Urinary bladder (tissue), 4 donors: ENCODE measurements around the gene OR2T5. TPM values are rescaled to one million over a fixed set of nuclear protein-coding genes. Genes with fewer than 3 reads are reported as not detected.
"Not testable (repeated sequence)": the region's sequence is repeated elsewhere in the genome, so short reads cannot be mapped to it uniquely, and the experiment has no call there.

Experiments used
- DNase-seq: peaks from one replicate; pipeline ENCODE4 v3.0.0-alpha.2; 2015; ENCODE audit errors: extremely low spot score
- H3K27ac ChIP-seq: one replicate; pipeline ENCODE4 v1.5.1; 2013; ENCODE audit warnings: low read depth, mild to moderate bottlenecking, moderate library complexity
- H3K36me3 ChIP-seq: one replicate; pipeline ENCODE4 v1.6.1; 2013; ENCODE audit warnings: mild to moderate bottlenecking, moderate library complexity; ENCODE audit not compliant: insufficient read depth
- H3K4me1 ChIP-seq: one replicate; pipeline ENCODE4 v1.6.1; 2013; ENCODE audit warnings: mild to moderate bottlenecking, moderate library complexity; ENCODE audit not compliant: insufficient read depth
- H3K4me3 ChIP-seq: one replicate; pipeline ENCODE4 v1.5.1; 2013; ENCODE audit warnings: low read depth, low read length
- WGBS: extraction: QIAGEN DNeasy Blood & Tissue Kit; methylation state at CpG from one replicate; pipeline ENCODE4 v1.1.7; 2013; 5-methylcytosine and 5-hydroxymethylcytosine counted together
- polyA plus RNA-seq: library from polyadenylated mRNA; stranded (reverse); fragments of 200-250 nt; gene quantifications from one replicate; pipeline ENCODE4 v1.2.3, GENCODE V29; 2013
- total RNA-seq: library from RNA; depleted of rRNA; stranded (reverse); fragments of >200 nt; gene quantifications from one replicate; pipeline ENCODE4 v1.2.3, GENCODE V29; 2014
- donor health status: healthy with polysubstance abuse.
- donor health status: healthy.

OR2T5 gene
- total and polyA plus RNA-seq, 2 donors = not detected

- no peak overlapping the region for H3K4me3 ChIP-seq
- no peaks in the 10 kb centered on the region for H3K36me3 ChIP-seq
- no peaks in the 10 kb centered on the region for H3K4me1 ChIP-seq
- DNase-seq = no peak
- H3K27ac ChIP-seq = no peak overlapping the region
- 83% methylated on average over 4 of the region's 4 CpGs for WGBS
Measured at GRCh38 chr1:248471154-248471553, 17.2 kb upstream of the OR2T5 start.

GRCh38 chr1:248472111-248472510 lies 16.3 kb upstream of the OR2T5 start:
- 65% methylated on average over 2 of the region's 2 CpGs for WGBS
- not testable (repeated sequence) for DNase-seq, H3K36me3 ChIP-seq, H3K4me3 ChIP-seq, H3K4me1 ChIP-seq, H3K27ac ChIP-seq

- DNase-seq, H3K36me3 ChIP-seq, H3K27ac ChIP-seq, H3K4me3 ChIP-seq, H3K4me1 ChIP-seq: not testable (repeated sequence)
- 91% methylated on average over 2 of the region's 2 CpGs for WGBS
Measured at GRCh38 chr1:248473051-248473450, 15.3 kb upstream of the OR2T5 start, which contains the start of gene OR2T3. OR2T3 (plus strand) TSS chr1:248473351; CDS start chr1:248473351, 0 bp downstream.

GRCh38 chr1:248475660-248476059 lies 12.7 kb upstream of the OR2T5 start:
- not testable (repeated sequence) for H3K27ac ChIP-seq, H3K4me1 ChIP-seq, DNase-seq, H3K36me3 ChIP-seq, H3K4me3 ChIP-seq
- no CpG with 5 or more reads among the region's 1 CpG for WGBS

GRCh38 chr1:248481686-248482579 lies 6.5 kb upstream of the OR2T5 start:
- H3K4me1 ChIP-seq, H3K27ac ChIP-seq, H3K4me3 ChIP-seq, H3K36me3 ChIP-seq, DNase-seq: not testable (repeated sequence)
- WGBS = 69% methylated on average over 13 of the region's 13 CpGs

GRCh38 chr1:248496661-248497060 lies 8.3 kb downstream of the OR2T5 start:
- H3K36me3 ChIP-seq, H3K4me3 ChIP-seq, H3K27ac ChIP-seq, H3K4me1 ChIP-seq, DNase-seq: not testable (repeated sequence)
- WGBS = no CpG with 5 or more reads among the region's 5 CpGs

- WGBS = 78% methylated on average over 1 of the region's 2 CpGs
- not testable (repeated sequence) for H3K4me3 ChIP-seq, H3K36me3 ChIP-seq, DNase-seq, H3K27ac ChIP-seq, H3K4me1 ChIP-seq
Measured at GRCh38 chr1:248500305-248501035, 12.1 kb downstream of the OR2T5 start.

- H3K4me3 ChIP-seq, DNase-seq, H3K4me1 ChIP-seq, H3K27ac ChIP-seq, H3K36me3 ChIP-seq: not testable (repeated sequence)
- no CpG with 5 or more reads among the region's 2 CpGs for WGBS
Measured at GRCh38 chr1:248507773-248508172, 19.4 kb downstream of the OR2T5 start, which contains the start of gene OR2G6. OR2G6 (plus strand) TSS chr1:248508073; CDS start chr1:248521647, 13,574 bp downstream.

- DNase-seq, H3K27ac ChIP-seq, H3K36me3 ChIP-seq, H3K4me3 ChIP-seq, H3K4me1 ChIP-seq: not testable (repeated sequence)
Measured at GRCh38 chr1:248510217-248510616, 21.8 kb downstream of the OR2T5 start.

GRCh38 chr1:248521856-248522255 lies 33.5 kb downstream of the OR2T5 start:
- Histone ChIP-seq H3K36me3 (no peaks in the 10 kb centered on the region), H3K27ac (no peak overlapping the region), H3K4me3 (no peak overlapping the region), H3K4me1 (no peaks in the 10 kb centered on the region)
- WGBS = 87% methylated on average over 12 of the region's 12 CpGs
- DNase-seq = no peak

GRCh38 chr1:248537449-248537848 lies 49.1 kb downstream of the OR2T5 start:
- DNase-seq, H3K27ac ChIP-seq, H3K4me1 ChIP-seq, H3K4me3 ChIP-seq, H3K36me3 ChIP-seq: not testable (repeated sequence)
